ENCODE results near the gene RGL3. TPM values are rescaled to one million over a fixed set of nuclear protein-coding genes. Genes with fewer than 3 reads are reported as not detected.

RGL3 gene
- total RNA-seq, 2 experiments from 2014 or later = not detected

GRCh38 chr19:11361037-11361770 lies 57.9 kb downstream of the RGL3 start:
- no peak overlapping the region for H3K4me3 Mint-ChIP-seq
- ATAC-seq (ENCODE audit: poor library complexity) = no peak
- TF ChIP-seq CTCF (IDR thresholded peaks at IDR 0.05) = no peak
- H3K27me3 Mint-ChIP-seq = peaks cover 3% of the 10 kb centered on the region
- no peaks in the 10 kb centered on the region for H3K27me3 ChIP-seq (ENCODE audit: control insufficient read depth in 1 of 2, insufficient read depth in 2 of 2, low read length in 2 of 2)
- no peak overlapping the region for H3K27ac ChIP-seq (ENCODE audit: low read depth in 1 of 2, low read length in 2 of 2)
- no peaks in the 10 kb centered on the region for H3K9me3 Mint-ChIP-seq
- peaks cover 16% of the 10 kb centered on the region for H3K36me3 Mint-ChIP-seq (ENCODE audit: low read depth)
- intact Hi-C loops (cut with DNase I, micrococcal nuclease) = no loop called here
- H3K4me3 ChIP-seq (ENCODE audit: low read length) = no peak overlapping the region
- POLR2A ChIA-PET = interaction anchor here (0.8 to 1.3 kb wide), 2 partner anchors 13 to 14 kb away, joined by 4 read pairs; partner anchors contain the start of genes CCDC159 and SWSAP1
- H3K4me1 Mint-ChIP-seq (ENCODE audit: low read depth) = peaks cover 3% of the 10 kb centered on the region
- no peak for DNase-seq
- no peak overlapping the region for H3K27ac Mint-ChIP-seq
- peaks cover 6% of the 10 kb centered on the region for H3K36me3 ChIP-seq (ENCODE audit: insufficient read depth, low read length)
- H3K9me3 ChIP-seq (ENCODE audit: control insufficient read depth in 1 of 2, insufficient read depth in 1 of 2, low read length in 2 of 2) = peaks cover 0 to 7% of the 10 kb centered on the region in 2 experiments
- peaks cover 2% of the 10 kb centered on the region for H3K4me1 ChIP-seq (ENCODE audit: insufficient read depth, low read length)
- CTCF ChIA-PET = interaction anchor here (1.0 kb wide), 1 partner anchor 121 kb away, joined by 3 read pairs; no protein-coding TSS in a partner anchor

GRCh38 chr19:11359421-11359820 lies 59.7 kb downstream of the RGL3 start:
- no peak for TF ChIP-seq CTCF (IDR thresholded peaks at IDR 0.05)

GRCh38 chr19:11356676-11357550 lies 62.2 kb downstream of the RGL3 start:
- ATAC-seq (ENCODE audit: poor library complexity) (no peak), DNase-seq (peak in 1 of 14 experiments; percentile 14)
- POLR2A ChIA-PET = no interaction called here
- no peak overlapping the region for H3K4me3 ChIP-seq (ENCODE audit: low read length)
- no peaks in the 10 kb centered on the region for H3K36me3 Mint-ChIP-seq (ENCODE audit: low read depth)
- TF ChIP-seq CTCF (IDR thresholded peaks at IDR 0.05) = no peak
- CTCF ChIA-PET = no interaction called here
- no peaks in the 10 kb centered on the region for H3K9me3 Mint-ChIP-seq
- H3K4me3 Mint-ChIP-seq = no peak overlapping the region
- no peak overlapping the region for H3K27ac ChIP-seq (ENCODE audit: low read depth in 1 of 2, low read length in 2 of 2)
- intact Hi-C loops (cut with DNase I, micrococcal nuclease) = no loop called here
- no peak overlapping the region for H3K27ac Mint-ChIP-seq
- no peaks in the 10 kb centered on the region for H3K36me3 ChIP-seq (ENCODE audit: insufficient read depth, low read length)
- H3K4me1 ChIP-seq (ENCODE audit: insufficient read depth, low read length) = peaks cover 19% of the 10 kb centered on the region
- H3K4me1 Mint-ChIP-seq (ENCODE audit: low read depth) = peaks cover 10% of the 10 kb centered on the region
- H3K27me3 Mint-ChIP-seq = peaks cover 5% of the 10 kb centered on the region
- H3K27me3 ChIP-seq (ENCODE audit: control insufficient read depth in 1 of 2, insufficient read depth in 2 of 2, low read length in 2 of 2) = no peaks in the 10 kb centered on the region
- peaks cover 0 to 7% of the 10 kb centered on the region in 2 experiments for H3K9me3 ChIP-seq (ENCODE audit: control insufficient read depth in 1 of 2, insufficient read depth in 1 of 2, low read length in 2 of 2)

More at GRCh38 chr19:11359421-11359820, 59.7 kb downstream of the RGL3 start:
- Mint-ChIP-seq H3K36me3 (ENCODE audit: low read depth) (peaks cover under 1% of the 10 kb centered on the region), H3K27ac (no peak overlapping the region), H3K4me1 (ENCODE audit: low read depth) (peaks cover 10% of the 10 kb centered on the region), H3K27me3 (peaks cover 5% of the 10 kb centered on the region), H3K4me3 (no peak overlapping the region), H3K9me3 (no peaks in the 10 kb centered on the region)
- POLR2A ChIA-PET = interaction anchor here (1.3 kb wide), 1 partner anchor 16 kb away, joined by 3 read pairs; no protein-coding TSS in a partner anchor
- no peak for ATAC-seq (ENCODE audit: poor library complexity)
- Histone ChIP-seq H3K36me3 (ENCODE audit: insufficient read depth, low read length) (peaks cover 4% of the 10 kb centered on the region), H3K4me1 (ENCODE audit: insufficient read depth, low read length) (peaks cover 19% of the 10 kb centered on the region), H3K27me3 (ENCODE audit: control insufficient read depth in 1 of 2, insufficient read depth in 2 of 2, low read length in 2 of 2) (no peaks in the 10 kb centered on the region), H3K27ac (ENCODE audit: low read depth in 1 of 2, low read length in 2 of 2) (no peak overlapping the region), H3K4me3 (ENCODE audit: low read length) (no peak overlapping the region), H3K9me3 (ENCODE audit: control insufficient read depth in 1 of 2, insufficient read depth in 1 of 2, low read length in 2 of 2) (peaks cover 0 to 7% of the 10 kb centered on the region in 2 experiments)
- DNase-seq = no peak
- CTCF ChIA-PET = interaction anchor here (0.9 kb wide), 1 partner anchor 9 kb away, joined by 3 read pairs; no protein-coding TSS in a partner anchor
- intact Hi-C loops (cut with DNase I, micrococcal nuclease) = no loop called here
